IMR-90 (cell line): ENCODE measurements around the gene CPAMD8. TPM values are rescaled to one million over a fixed set of nuclear protein-coding genes. Genes with fewer than 3 reads are reported as not detected.

ENCODE experiments used
- ATAC-seq: fragments of 200-7000 bp; cut with Tn5 transposase; 2 replicates; pipeline ENCODE4 v1.9.1; 2020; ENCODE audit warnings: low read depth, mild to moderate bottlenecking, moderate library complexity
- BruUV-seq: library from RNA; stranded (reverse); fragments of 400-500 nt; replicated peaks from 2 replicates; lab custom pipeline; 2021; lab: Mats Ljungman, UMichigan
- CTCF ChIA-PET: fragments of 300-600 bp; formaldehyde crosslinking; extraction: SDS; loops from one replicate; lab custom pipeline; 2021; ENCODE audit warnings: antibody characterized with exemption; lab: Yijun Ruan, JAX
- POLR2A ChIA-PET: fragments of 300-600 bp; sonication (Branson Sonifier 250); formaldehyde crosslinking; loops from one replicate; lab custom pipeline; 2022; ENCODE audit warnings: antibody characterized with exemption; ENCODE audit not compliant: unreplicated experiment; lab: Charles Lee
- DNase-seq: peaks from one replicate; pipeline ENCODE4 v3.0.0; 2013
- H2AFZ ChIP-seq: replicated peaks from 2 replicates; pipeline ENCODE3; 2013; ENCODE audit warnings: low read length, mild to moderate bottlenecking; ENCODE audit not compliant: poor library complexity
- H2AK5ac ChIP-seq: 2 replicates; pipeline ENCODE4 v1.6.1; 2013; ENCODE audit warnings: low read depth, low read length, inconsistent platforms
- H2AK9ac ChIP-seq: replicated peaks from 2 replicates; pipeline ENCODE3; 2013; ENCODE audit warnings: mild to moderate bottlenecking, low read depth, low read length, moderate library complexity; ENCODE audit not compliant: poor library complexity
- H2BK120ac ChIP-seq: 2 replicates; pipeline ENCODE4 v1.6.1; 2013; ENCODE audit warnings: low read depth, low read length, inconsistent platforms
- H2BK15ac ChIP-seq: 3 replicates; pipeline ENCODE4 v1.6.1; 2013; ENCODE audit warnings: low read depth, low read length, inconsistent platforms
- H2BK20ac ChIP-seq: 2 replicates; pipeline ENCODE4 v1.6.1; 2013; ENCODE audit warnings: low read depth, mild to moderate bottlenecking, inconsistent platforms, low read length, moderate library complexity
- H2BK5ac ChIP-seq: 2 replicates; pipeline ENCODE4 v1.6.1; 2013; ENCODE audit warnings: mild to moderate bottlenecking, low read depth, low read length, inconsistent platforms; ENCODE audit not compliant: poor library complexity, severe bottlenecking
- H3K14ac ChIP-seq: replicated peaks from 2 replicates; pipeline ENCODE4 v1.6.1; 2013; ENCODE audit warnings: low read depth, low read length, inconsistent platforms
- H3K18ac ChIP-seq: 2 replicates; pipeline ENCODE4 v1.6.1; 2013; ENCODE audit warnings: low read depth, low read length, control low read depth
- H3K23ac ChIP-seq: 2 replicates; pipeline ENCODE4 v1.6.1; 2013; ENCODE audit warnings: low read depth, low read length, inconsistent platforms
- H3K27ac ChIP-seq: 2 replicates; pipeline ENCODE4 v1.5.1; 2013; ENCODE audit warnings: mild to moderate bottlenecking, control low read depth, low read length; ENCODE audit not compliant: insufficient read depth
- H3K27me3 ChIP-seq: 2 replicates; pipeline ENCODE4 v1.6.1; 2013; ENCODE audit warnings: low read length; ENCODE audit not compliant: control insufficient read depth, insufficient read depth
- H3K36me3 ChIP-seq: 2 replicates; pipeline ENCODE4 v1.6.1; 2013; ENCODE audit warnings: low read length, mixed read lengths; ENCODE audit not compliant: control insufficient read depth, insufficient read depth
- H3K4ac ChIP-seq: 2 replicates; pipeline ENCODE4 v1.6.1; 2013; ENCODE audit warnings: low read depth, low read length, inconsistent platforms
- H3K4me1 ChIP-seq: 2 replicates; pipeline ENCODE4 v1.6.1; 2013; ENCODE audit warnings: low read length, mixed read lengths; ENCODE audit not compliant: control insufficient read depth, insufficient read depth
- H3K4me2 ChIP-seq: 2 replicates; pipeline ENCODE4 v1.6.1; 2013; ENCODE audit warnings: low read depth, mild to moderate bottlenecking, control low read depth, low read length, moderate library complexity
- H3K4me3 ChIP-seq: 2 replicates; pipeline ENCODE4 v1.5.1; 2013; ENCODE audit warnings: low read depth, mild to moderate bottlenecking, control low read depth, low read length, moderate library complexity; ENCODE audit not compliant: insufficient read depth
- H3K56ac ChIP-seq: 2 replicates; pipeline ENCODE4 v1.6.1; 2013; ENCODE audit warnings: low read length, inconsistent platforms; ENCODE audit not compliant: insufficient read depth; ENCODE audit errors: extremely low read depth
- H3K79me1 ChIP-seq, 2 experiments: 2 replicates each; pipeline ENCODE4 v1.6.1; 2013; ENCODE audit warnings: low read length in 2 of 2, inconsistent platforms in 1 of 2, low read depth in 1 of 2
- H3K9ac ChIP-seq: 2 replicates; pipeline ENCODE4 v1.6.1; 2013; ENCODE audit warnings: low read depth, low read length, control low read depth
- H3K9me1 ChIP-seq: 2 replicates; pipeline ENCODE4 v1.6.1; 2013; ENCODE audit warnings: low read length, inconsistent platforms; ENCODE audit not compliant: insufficient read depth
- H3K9me3 ChIP-seq: 2 replicates; pipeline ENCODE4 v1.6.1; 2013; ENCODE audit warnings: low read length; ENCODE audit not compliant: control insufficient read depth, insufficient read depth
- H4K20me1 ChIP-seq: 2 replicates; pipeline ENCODE4 v1.6.1; 2013; ENCODE audit warnings: low read length, inconsistent platforms; ENCODE audit not compliant: insufficient read depth
- H4K5ac ChIP-seq: 2 replicates; pipeline ENCODE4 v1.6.1; 2013; ENCODE audit warnings: mild to moderate bottlenecking, low read depth, low read length, control low read depth
- H4K8ac ChIP-seq, 2 experiments: 2 replicates each; pipeline ENCODE4 v1.6.1; 2013; ENCODE audit warnings: low read depth in 2 of 2, low read length in 2 of 2, control low read depth in 1 of 2, inconsistent platforms in 1 of 2
- H4K91ac ChIP-seq: 2 replicates; pipeline ENCODE4 v1.6.1; 2013; ENCODE audit warnings: low read depth, low read length, inconsistent platforms; ENCODE audit not compliant: insufficient read depth
- BHLHE40 ChIP-seq: fragments of 150-350 bp; IDR thresholded peaks from 2 replicates; pipeline ENCODE4 v1.6.1; 2016; ENCODE audit warnings: mild to moderate bottlenecking, low read depth, low read length
- CEBPB ChIP-seq: IDR thresholded peaks from 2 replicates; pipeline ENCODE4 v1.6.1; 2012; ENCODE audit warnings: low read depth, low read length, improper control_type of control experiment
- CHD1 ChIP-seq: IDR thresholded peaks from 2 replicates; pipeline ENCODE4 v1.6.1; 2012; ENCODE audit warnings: low read depth, low read length, improper control_type of control experiment
- CTCF ChIP-seq: conservative IDR thresholded peaks from 2 replicates; pipeline ENCODE4 v1.5.1; 2012; ENCODE audit warnings: mild to moderate bottlenecking, low read depth, low read length, improper control_type of control experiment
- ELK1 ChIP-seq: fragments of 150-350 bp; IDR thresholded peaks from 2 replicates; pipeline ENCODE4 v1.6.1; 2016; ENCODE audit warnings: low read depth, mild to moderate bottlenecking, low read length, moderate library complexity, borderline replicate concordance
- FOS ChIP-seq: fragments of 150-350 bp; IDR thresholded peaks from 2 replicates; pipeline ENCODE4 v1.6.1; 2016; ENCODE audit warnings: low read depth, low read length
- MAFK ChIP-seq: IDR thresholded peaks from 2 replicates; pipeline ENCODE4 v1.6.1; 2012; ENCODE audit warnings: low read depth, low read length, improper control_type of control experiment
- MAZ ChIP-seq: IDR thresholded peaks from 2 replicates; pipeline ENCODE4 v1.6.1; 2012; ENCODE audit warnings: low read depth, mild to moderate bottlenecking, low read length, improper control_type of control experiment, moderate library complexity, borderline replicate concordance
- MXI1 ChIP-seq: IDR thresholded peaks from 2 replicates; pipeline ENCODE4 v1.6.1; 2012; ENCODE audit warnings: low read depth, mild to moderate bottlenecking, low read length, moderate library complexity, borderline replicate concordance
- NFE2L2 ChIP-seq: fragments of 150-350 bp; IDR thresholded peaks from 2 replicates; pipeline ENCODE4 v1.6.1; 2016; ENCODE audit warnings: low read depth, mild to moderate bottlenecking, low read length
- POLR2A ChIP-seq: IDR thresholded peaks from 2 replicates; pipeline ENCODE4 v1.6.1; 2012; ENCODE audit warnings: mild to moderate bottlenecking, low read depth, low read length
- RAD21 ChIP-seq: IDR thresholded peaks from 2 replicates; pipeline ENCODE4 v1.6.1; 2012; ENCODE audit warnings: low read length, improper control_type of control experiment
- RCOR1 ChIP-seq: IDR thresholded peaks from 2 replicates; pipeline ENCODE4 v1.6.1; 2012; ENCODE audit warnings: mild to moderate bottlenecking, low read length, improper control_type of control experiment; ENCODE audit not compliant: insufficient replicate concordance
- RFX5 ChIP-seq: IDR thresholded peaks from 2 replicates; pipeline ENCODE4 v1.8.0; 2012; ENCODE audit warnings: low read depth, mild to moderate bottlenecking, low read length, moderate library complexity
- SMC3 ChIP-seq: fragments of 150-350 bp; IDR thresholded peaks from 2 replicates; pipeline ENCODE4 v1.6.1; 2016; ENCODE audit warnings: low read depth, mild to moderate bottlenecking, antibody characterized with exemption, low read length, moderate library complexity
- USF2 ChIP-seq: fragments of 150-350 bp; IDR thresholded peaks from 2 replicates; pipeline ENCODE4 v1.6.1; 2017; ENCODE audit warnings: mild to moderate bottlenecking, antibody characterized with exemption, low read length, low read depth
- WGBS, 2 experiments: methylation state at CpG; one replicate each; pipeline versions ENCODE4 v1.1.5 to v1.1.7; 2013; ENCODE audit warnings: missing lambda C conversion rate in 2 of 2; ENCODE audit not compliant: insufficient read length in 1 of 2; ENCODE audit errors: extremely low coverage in 2 of 2; 5-methylcytosine and 5-hydroxymethylcytosine counted together
- dilution Hi-C: fragments of 300-500 bp; cut with HindIII; formaldehyde crosslinking; loops from one replicate; pipeline ENCODE4 v1.14.3; 2018; ENCODE audit warnings: low sequenced_read_pairs; ENCODE audit not compliant: unreplicated experiment
- in situ Hi-C: fragments of 300-500 bp; cut with MboI; formaldehyde crosslinking; loops from 3 replicates; pipeline ENCODE4 v1.14.3; 2019; ENCODE audit warnings: low sequenced_read_pairs, inconsistent platforms, mixed read lengths
- intact Hi-C: fragments of 100-400 bp; cut with micrococcal nuclease; formaldehyde crosslinking; loops from 2 replicates; pipeline ENCODE4 v1.10.0; 2022
- polyA plus RNA-seq, 3 experiments: library from polyadenylated mRNA; depleted of rRNA; stranded (reverse); fragments of >200 nt; gene quantifications; 2 replicates each; pipeline ENCODE4 v1.2.3, GENCODE V29; 2012; ENCODE audit warnings: low replicate concordance in 1 of 3
- total RNA-seq: library from RNA; depleted of rRNA; stranded (reverse); fragments of >200 nt; gene quantifications from 2 replicates; pipeline ENCODE4 v1.2.3, GENCODE V29; 2012

CPAMD8 gene
- total and polyA plus RNA-seq, 2 of the 4 experiments (the other 2 are of a cell fraction), result 0.36 to 0.79 TPM

DNA sequence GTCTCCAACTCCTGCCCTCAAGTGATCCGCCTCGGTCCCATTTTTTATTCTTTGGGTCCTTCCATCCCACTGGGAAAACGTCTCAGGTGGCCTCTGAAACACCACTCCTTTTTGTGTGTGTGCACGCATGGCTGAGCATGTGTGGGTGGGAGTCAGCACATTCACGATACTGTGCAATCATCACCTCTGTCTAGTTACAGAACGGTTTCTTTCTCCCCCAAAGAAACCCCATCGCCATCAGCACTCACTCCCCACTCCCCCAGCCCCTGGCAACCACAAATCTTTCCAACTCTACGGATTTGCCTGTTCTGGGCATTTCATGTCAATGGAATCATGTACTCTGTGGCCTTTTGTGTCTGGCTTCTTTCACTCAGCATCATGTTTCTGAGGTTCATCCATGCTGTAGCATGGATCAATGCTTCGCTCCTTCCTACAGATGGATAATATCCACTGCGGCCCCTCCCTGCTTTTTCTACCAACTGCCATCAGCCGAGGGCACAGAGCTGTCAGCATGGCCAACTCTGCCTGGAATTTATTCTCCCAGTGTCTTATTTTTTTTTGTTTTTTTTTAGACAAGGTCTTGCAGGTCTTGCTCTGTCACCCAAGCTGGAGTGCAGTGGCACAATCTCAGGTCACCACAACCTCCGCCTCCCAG is 128.1 kb downstream of the CPAMD8 start:
- no peak overlapping the region for H2AFZ ChIP-seq
- peaks cover 10% of the 10 kb centered on the region; the same call in 1 of the 2 replicates for H3K27me3 ChIP-seq
- no peak overlapping the region for H3K18ac ChIP-seq
- no peaks in the 10 kb centered on the region for H4K20me1 ChIP-seq
- no peak overlapping the region for H3K56ac ChIP-seq
- H3K4ac ChIP-seq, result no peak overlapping the region
- no peak overlapping the region for H2BK120ac ChIP-seq
- no peak overlapping the region for H3K27ac ChIP-seq
- H3K4me2 ChIP-seq, result no peak overlapping the region
- H2BK20ac ChIP-seq, result no peak overlapping the region
- WGBS, 2 experiments, result 93% methylated on average over 7 of the region's 12 CpGs; no CpG with 5 or more reads in 1 of the 2 experiments
- no peak overlapping the region for H2BK15ac ChIP-seq
- no peak overlapping the region for H3K14ac ChIP-seq
- no peak overlapping the region for H3K9ac ChIP-seq
- intact Hi-C loops (no loop called here), dilution Hi-C loops (no loop called here), in situ Hi-C loops (no loop called here)
- no peak overlapping the region for H3K4me3 ChIP-seq
- no peaks in the 10 kb centered on the region for H3K36me3 ChIP-seq
- TF ChIP-seq POLR2A (no peak), RFX5 (no peak), SMC3 (no peak), RAD21 (no peak), NFE2L2 (no peak), ELK1 (no peak), MAZ (no peak), FOS (no peak), RCOR1 (no peak), BHLHE40 (no peak), CEBPB (no peak), CTCF (no peak), USF2 (no peak), MXI1 (no peak), MAFK (no peak), CHD1 (no peak)
- POLR2A ChIA-PET, result no interaction called here
- no TSS peak for BruUV-seq
- no peak overlapping the region for H4K5ac ChIP-seq
- H3K9me3 ChIP-seq, result no peaks in the 10 kb centered on the region
- no peaks in the 10 kb centered on the region for H3K79me1 ChIP-seq
- no peak overlapping the region for H4K91ac ChIP-seq
- DNase-seq (no peak), ATAC-seq (no peak)
- no peak overlapping the region for H4K8ac ChIP-seq
- H2AK5ac ChIP-seq, result no peak overlapping the region
- H3K4me1 ChIP-seq, result no peaks in the 10 kb centered on the region
- no peak overlapping the region for H2BK5ac ChIP-seq
- no peak overlapping the region for H2AK9ac ChIP-seq
- no peaks in the 10 kb centered on the region for H3K9me1 ChIP-seq
- no peak overlapping the region for H3K23ac ChIP-seq
- CTCF ChIA-PET, result no interaction called here
